IMR-90 (cell line): ENCODE measurements around the gene PTMS. TPM values are rescaled to one million over a fixed set of nuclear protein-coding genes. Genes with fewer than 3 reads are reported as not detected.

Experiments
- ATAC-seq: fragments of 200-7000 bp; cut with Tn5 transposase; 2 replicates; pipeline ENCODE4 v1.9.1; 2020; ENCODE audit warnings: low read depth, mild to moderate bottlenecking, moderate library complexity
- BruUV-seq: library from RNA; stranded (reverse); fragments of 400-500 nt; replicated peaks from 2 replicates; lab custom pipeline; 2021; lab: Mats Ljungman, UMichigan
- CTCF ChIA-PET: fragments of 300-600 bp; formaldehyde crosslinking; extraction: SDS; loops from one replicate; lab custom pipeline; 2021; ENCODE audit warnings: antibody characterized with exemption; lab: Yijun Ruan, JAX
- POLR2A ChIA-PET: fragments of 300-600 bp; sonication (Branson Sonifier 250); formaldehyde crosslinking; loops from one replicate; lab custom pipeline; 2022; ENCODE audit warnings: antibody characterized with exemption; ENCODE audit not compliant: unreplicated experiment; lab: Charles Lee
- DNase-seq: peaks from one replicate; pipeline ENCODE4 v3.0.0; 2013
- H2AFZ ChIP-seq: replicated peaks from 2 replicates; pipeline ENCODE3; 2013; ENCODE audit warnings: low read length, mild to moderate bottlenecking; ENCODE audit not compliant: poor library complexity
- H2AK5ac ChIP-seq: 2 replicates; pipeline ENCODE4 v1.6.1; 2013; ENCODE audit warnings: low read depth, low read length, inconsistent platforms
- H2AK9ac ChIP-seq: replicated peaks from 2 replicates; pipeline ENCODE3; 2013; ENCODE audit warnings: mild to moderate bottlenecking, low read depth, low read length, moderate library complexity; ENCODE audit not compliant: poor library complexity
- H2BK120ac ChIP-seq: 2 replicates; pipeline ENCODE4 v1.6.1; 2013; ENCODE audit warnings: low read depth, low read length, inconsistent platforms
- H2BK15ac ChIP-seq: 3 replicates; pipeline ENCODE4 v1.6.1; 2013; ENCODE audit warnings: low read depth, low read length, inconsistent platforms
- H2BK20ac ChIP-seq: 2 replicates; pipeline ENCODE4 v1.6.1; 2013; ENCODE audit warnings: low read depth, mild to moderate bottlenecking, inconsistent platforms, low read length, moderate library complexity
- H2BK5ac ChIP-seq: 2 replicates; pipeline ENCODE4 v1.6.1; 2013; ENCODE audit warnings: mild to moderate bottlenecking, low read depth, low read length, inconsistent platforms; ENCODE audit not compliant: poor library complexity, severe bottlenecking
- H3K14ac ChIP-seq: replicated peaks from 2 replicates; pipeline ENCODE4 v1.6.1; 2013; ENCODE audit warnings: low read depth, low read length, inconsistent platforms
- H3K18ac ChIP-seq: 2 replicates; pipeline ENCODE4 v1.6.1; 2013; ENCODE audit warnings: low read depth, low read length, control low read depth
- H3K23ac ChIP-seq: 2 replicates; pipeline ENCODE4 v1.6.1; 2013; ENCODE audit warnings: low read depth, low read length, inconsistent platforms
- H3K27ac ChIP-seq: 2 replicates; pipeline ENCODE4 v1.5.1; 2013; ENCODE audit warnings: mild to moderate bottlenecking, control low read depth, low read length; ENCODE audit not compliant: insufficient read depth
- H3K27me3 ChIP-seq: 2 replicates; pipeline ENCODE4 v1.6.1; 2013; ENCODE audit warnings: low read length; ENCODE audit not compliant: control insufficient read depth, insufficient read depth
- H3K36me3 ChIP-seq: 2 replicates; pipeline ENCODE4 v1.6.1; 2013; ENCODE audit warnings: low read length, mixed read lengths; ENCODE audit not compliant: control insufficient read depth, insufficient read depth
- H3K4ac ChIP-seq: 2 replicates; pipeline ENCODE4 v1.6.1; 2013; ENCODE audit warnings: low read depth, low read length, inconsistent platforms
- H3K4me1 ChIP-seq: 2 replicates; pipeline ENCODE4 v1.6.1; 2013; ENCODE audit warnings: low read length, mixed read lengths; ENCODE audit not compliant: control insufficient read depth, insufficient read depth
- H3K4me2 ChIP-seq: 2 replicates; pipeline ENCODE4 v1.6.1; 2013; ENCODE audit warnings: low read depth, mild to moderate bottlenecking, control low read depth, low read length, moderate library complexity
- H3K4me3 ChIP-seq: 2 replicates; pipeline ENCODE4 v1.5.1; 2013; ENCODE audit warnings: low read depth, mild to moderate bottlenecking, control low read depth, low read length, moderate library complexity; ENCODE audit not compliant: insufficient read depth
- H3K56ac ChIP-seq: 2 replicates; pipeline ENCODE4 v1.6.1; 2013; ENCODE audit warnings: low read length, inconsistent platforms; ENCODE audit not compliant: insufficient read depth; ENCODE audit errors: extremely low read depth
- H3K79me1 ChIP-seq, 2 experiments: 2 replicates each; pipeline ENCODE4 v1.6.1; 2013; ENCODE audit warnings: low read length in 2 of 2, inconsistent platforms in 1 of 2, low read depth in 1 of 2
- H3K9ac ChIP-seq: 2 replicates; pipeline ENCODE4 v1.6.1; 2013; ENCODE audit warnings: low read depth, low read length, control low read depth
- H3K9me1 ChIP-seq: 2 replicates; pipeline ENCODE4 v1.6.1; 2013; ENCODE audit warnings: low read length, inconsistent platforms; ENCODE audit not compliant: insufficient read depth
- H3K9me3 ChIP-seq: 2 replicates; pipeline ENCODE4 v1.6.1; 2013; ENCODE audit warnings: low read length; ENCODE audit not compliant: control insufficient read depth, insufficient read depth
- H4K20me1 ChIP-seq: 2 replicates; pipeline ENCODE4 v1.6.1; 2013; ENCODE audit warnings: low read length, inconsistent platforms; ENCODE audit not compliant: insufficient read depth
- H4K5ac ChIP-seq: 2 replicates; pipeline ENCODE4 v1.6.1; 2013; ENCODE audit warnings: mild to moderate bottlenecking, low read depth, low read length, control low read depth
- H4K8ac ChIP-seq, 2 experiments: 2 replicates each; pipeline ENCODE4 v1.6.1; 2013; ENCODE audit warnings: low read depth in 2 of 2, low read length in 2 of 2, control low read depth in 1 of 2, inconsistent platforms in 1 of 2
- H4K91ac ChIP-seq: 2 replicates; pipeline ENCODE4 v1.6.1; 2013; ENCODE audit warnings: low read depth, low read length, inconsistent platforms; ENCODE audit not compliant: insufficient read depth
- BHLHE40 ChIP-seq: fragments of 150-350 bp; IDR thresholded peaks from 2 replicates; pipeline ENCODE4 v1.6.1; 2016; ENCODE audit warnings: mild to moderate bottlenecking, low read depth, low read length
- FOS ChIP-seq: fragments of 150-350 bp; IDR thresholded peaks from 2 replicates; pipeline ENCODE4 v1.6.1; 2016; ENCODE audit warnings: low read depth, low read length
- MAFK ChIP-seq: IDR thresholded peaks from 2 replicates; pipeline ENCODE4 v1.6.1; 2012; ENCODE audit warnings: low read depth, low read length, improper control_type of control experiment
- NFE2L2 ChIP-seq: fragments of 150-350 bp; IDR thresholded peaks from 2 replicates; pipeline ENCODE4 v1.6.1; 2016; ENCODE audit warnings: low read depth, mild to moderate bottlenecking, low read length
- RAD21 ChIP-seq: IDR thresholded peaks from 2 replicates; pipeline ENCODE4 v1.6.1; 2012; ENCODE audit warnings: low read length, improper control_type of control experiment
- SMC3 ChIP-seq: fragments of 150-350 bp; IDR thresholded peaks from 2 replicates; pipeline ENCODE4 v1.6.1; 2016; ENCODE audit warnings: low read depth, mild to moderate bottlenecking, antibody characterized with exemption, low read length, moderate library complexity
- WGBS, 2 experiments: methylation state at CpG; one replicate each; pipeline versions ENCODE4 v1.1.5 to v1.1.7; 2013; ENCODE audit warnings: missing lambda C conversion rate in 2 of 2; ENCODE audit not compliant: insufficient read length in 1 of 2; ENCODE audit errors: extremely low coverage in 2 of 2; 5-methylcytosine and 5-hydroxymethylcytosine counted together
- dilution Hi-C: fragments of 300-500 bp; cut with HindIII; formaldehyde crosslinking; loops from one replicate; pipeline ENCODE4 v1.14.3; 2018; ENCODE audit warnings: low sequenced_read_pairs; ENCODE audit not compliant: unreplicated experiment
- in situ Hi-C: fragments of 300-500 bp; cut with MboI; formaldehyde crosslinking; loops from 3 replicates; pipeline ENCODE4 v1.14.3; 2019; ENCODE audit warnings: low sequenced_read_pairs, inconsistent platforms, mixed read lengths
- intact Hi-C: fragments of 100-400 bp; cut with micrococcal nuclease; formaldehyde crosslinking; loops from 2 replicates; pipeline ENCODE4 v1.10.0; 2022
- polyA plus RNA-seq, 3 experiments: library from polyadenylated mRNA; depleted of rRNA; stranded (reverse); fragments of >200 nt; gene quantifications; 2 replicates each; pipeline ENCODE4 v1.2.3, GENCODE V29; 2012; ENCODE audit warnings: low replicate concordance in 1 of 3
- total RNA-seq: library from RNA; depleted of rRNA; stranded (reverse); fragments of >200 nt; gene quantifications from 2 replicates; pipeline ENCODE4 v1.2.3, GENCODE V29; 2012

Gene PTMS
- total and polyA plus RNA-seq, 2 of the 4 experiments (the other 2 are of a cell fraction) = 17.2 to 275 TPM

DNA sequence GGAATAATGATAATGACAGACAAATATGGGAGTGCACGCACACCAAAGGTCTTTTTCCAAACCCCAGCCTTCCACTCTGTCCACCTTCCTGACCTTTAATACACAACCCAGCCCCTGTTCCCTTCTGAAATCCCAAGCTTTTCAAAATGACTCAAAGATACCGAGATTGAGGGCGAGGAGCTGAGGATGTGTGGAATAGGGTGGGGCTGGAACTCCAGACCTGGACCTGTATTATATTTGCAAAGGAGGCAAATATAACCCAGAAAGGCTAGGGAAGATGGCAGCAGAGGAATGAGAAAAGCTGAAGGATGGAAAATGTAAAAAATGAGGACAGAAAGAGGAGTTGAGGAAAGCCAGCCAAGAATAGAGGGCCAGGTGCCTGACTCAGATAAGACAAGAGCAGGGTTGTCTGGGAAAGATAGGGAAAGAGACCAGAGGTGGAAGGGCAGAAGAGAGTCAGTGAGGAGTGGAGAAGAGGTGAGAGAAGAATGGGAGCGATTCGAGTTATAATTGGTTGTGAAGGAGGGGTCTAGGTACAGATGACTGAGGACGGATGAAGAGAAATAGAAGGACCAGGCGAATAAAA lies 1.0 kb upstream of the PTMS start:
- peaks cover 22% of the 10 kb centered on the region for H3K4me1 ChIP-seq
- no peaks in the 10 kb centered on the region for H3K27me3 ChIP-seq
- H3K23ac ChIP-seq = peak overlapping the region; percentile 94
- intact Hi-C loops = loop anchor here (10.0 kb wide), 1 partner anchor 150 kb away; no protein-coding TSS in a partner anchor
- peak overlapping the region; percentile 86 for H2AFZ ChIP-seq
- H2BK20ac ChIP-seq = peak overlapping the region; percentile 83
- peak overlapping the region; percentile 85 for H3K27ac ChIP-seq
- H2BK120ac ChIP-seq = peak overlapping the region; percentile 81
- ChIA-PET CTCF (interaction anchor here (3.2 kb wide), 1 partner anchor 12 kb away, joined by 27 read pairs; the partner anchor contains the start of gene MLF2), POLR2A (interaction anchor here (0.5 to 2.5 kb wide), 3 partner anchors 12 to 153 kb away, joined by 3 to 21 read pairs (median 4); partner anchors contain the start of gene MLF2)
- peak overlapping the region; percentile 99 for H2AK9ac ChIP-seq
- DNase-seq (no peak), ATAC-seq (no peak)
- no TSS peak for BruUV-seq
- in situ Hi-C loops = no loop called here
- WGBS, 2 experiments = 40% methylated on average over 2 of the region's 7 CpGs; no CpG with 5 or more reads in 1 of the 2 experiments
- TF ChIP-seq FOS = no peak
- no peak for TF ChIP-seq NFE2L2
- no peak for TF ChIP-seq SMC3
- no peak for TF ChIP-seq BHLHE40
- TF ChIP-seq MAFK = no peak
- TF ChIP-seq RAD21 = no peak
- peak overlapping the region; percentile 94; the same call in 2 of the 3 replicates for H2BK15ac ChIP-seq
- peak overlapping the region; percentile 51 for H3K18ac ChIP-seq
- peak overlapping the region; percentile 91 for H4K91ac ChIP-seq
- peak overlapping the region; percentile 58 for H3K4me2 ChIP-seq
- peak overlapping the region; percentile 97 for H3K14ac ChIP-seq
- peaks cover 23% of the 10 kb centered on the region for H3K9me1 ChIP-seq
- H3K4ac ChIP-seq = peak overlapping the region; percentile 97
- H3K56ac ChIP-seq = peak overlapping the region; percentile 84; the same call in 1 of the 2 replicates
- peak overlapping the region; percentile 16 for H4K5ac ChIP-seq
- H3K9ac ChIP-seq = peak overlapping the region; percentile 52
- no peaks in the 10 kb centered on the region for H3K9me3 ChIP-seq
- peaks cover 34% of the 10 kb centered on the region for H4K20me1 ChIP-seq
- dilution Hi-C loops = no loop called here
- peak overlapping the region; percentile 38 to 90 for H4K8ac ChIP-seq
- H2AK5ac ChIP-seq = peak overlapping the region; percentile 94
- H2BK5ac ChIP-seq = peak overlapping the region; percentile 82
- H3K4me3 ChIP-seq = peak overlapping the region; percentile 67; the same call in 1 of the 2 replicates
- peaks cover 25 to 60% of the 10 kb centered on the region in 2 experiments for H3K79me1 ChIP-seq
- H3K36me3 ChIP-seq = peaks cover 5% of the 10 kb centered on the region
